GM21576 (cell line): ENCODE results near the gene KIAA1755.

Experiments
- ATAC-seq: cut with Tn5 transposase; IDR thresholded peaks from one replicate; pipeline ENCODE4 v1.9.1; 2021; ENCODE audit warnings: mild to moderate bottlenecking, moderate library complexity; ENCODE audit not compliant: unreplicated experiment

KIAA1755 gene, protein sequence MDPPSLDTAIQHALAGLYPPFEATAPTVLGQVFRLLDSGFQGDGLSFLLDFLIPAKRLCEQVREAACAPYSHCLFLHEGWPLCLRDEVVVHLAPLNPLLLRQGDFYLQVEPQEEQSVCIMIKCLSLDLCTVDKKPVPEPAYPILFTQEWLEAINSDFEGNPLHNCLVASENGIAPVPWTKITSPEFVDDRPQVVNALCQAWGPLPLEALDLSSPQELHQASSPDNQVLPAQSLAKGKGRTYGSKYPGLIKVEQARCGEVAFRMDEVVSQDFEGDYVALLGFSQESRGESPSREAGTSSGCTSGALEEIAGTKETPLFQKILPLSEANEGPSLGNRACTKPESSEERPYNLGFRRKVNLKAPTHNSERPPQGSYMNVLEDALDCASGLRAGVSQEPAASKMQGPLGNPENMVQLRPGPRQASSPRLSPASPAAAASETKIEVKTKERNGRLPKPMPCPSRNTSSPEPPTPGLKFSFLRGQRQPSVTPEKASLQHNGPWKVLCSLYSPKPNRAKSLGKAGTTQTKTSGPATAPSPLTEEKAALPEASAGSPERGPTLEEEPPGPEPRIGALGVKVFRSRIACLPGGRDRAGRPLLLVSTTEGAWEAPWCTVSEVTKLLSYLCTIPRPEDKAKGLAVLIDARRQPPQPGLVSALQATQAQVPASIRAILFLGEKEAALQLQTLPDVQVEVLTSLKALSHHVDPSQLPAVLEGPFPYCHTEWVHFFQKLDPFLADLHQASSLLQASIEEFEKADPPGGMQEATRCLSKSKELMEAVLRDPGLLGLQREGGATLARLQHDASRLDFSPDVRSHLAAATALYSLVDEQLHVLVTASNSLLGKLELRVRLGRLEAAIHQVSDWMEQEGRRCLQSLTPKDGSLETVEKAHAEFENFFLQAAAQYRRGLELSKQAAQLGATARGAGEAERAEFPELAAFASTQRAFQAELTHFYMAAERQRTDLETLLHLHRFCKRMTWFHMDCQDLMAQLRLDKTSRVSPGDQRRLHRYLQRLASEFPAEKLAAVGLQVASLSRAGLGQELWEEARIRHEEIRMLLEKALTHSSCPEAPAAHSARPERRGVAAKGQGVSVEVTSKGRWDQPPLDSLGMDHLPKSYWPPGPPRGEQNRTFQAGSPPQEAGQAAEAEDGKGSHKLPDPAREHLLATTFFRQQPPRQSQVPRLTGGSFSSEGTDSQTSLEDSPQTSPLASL

DNA sequence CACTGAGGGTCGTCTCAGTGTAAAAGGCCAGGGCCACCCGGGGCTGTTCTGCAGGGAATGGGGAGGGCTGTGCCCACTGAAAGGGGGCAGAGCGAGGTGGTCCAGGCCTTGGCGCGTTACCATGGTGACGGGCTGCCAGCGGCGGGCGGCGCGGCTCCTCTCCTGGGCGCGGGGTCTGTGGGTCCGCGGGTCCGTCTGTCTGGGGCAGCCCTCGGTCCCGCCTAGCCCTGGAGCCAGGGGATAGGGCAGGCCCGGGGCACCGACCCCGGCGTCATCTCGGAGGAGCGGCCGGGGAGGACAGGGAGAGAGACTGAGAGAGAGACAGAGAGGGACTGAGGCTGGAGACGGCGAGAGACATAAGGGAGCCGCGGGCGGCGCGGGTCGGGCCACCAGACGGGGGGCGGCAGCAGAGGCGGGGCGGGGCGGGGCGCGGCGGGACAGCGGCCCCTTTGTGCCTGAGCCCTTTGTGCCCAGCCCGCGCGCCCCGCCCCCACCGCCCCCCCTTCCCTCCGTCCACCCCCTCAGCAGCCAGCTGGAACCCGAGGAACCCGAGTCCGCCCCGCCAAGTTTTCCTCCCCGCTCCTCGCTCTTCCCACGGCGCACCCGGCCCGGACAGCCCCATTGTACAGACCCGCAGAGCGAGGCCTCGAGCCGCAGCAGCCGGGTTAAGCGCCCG, at the start of gene KIAA1755:
Gene KIAA1755, minus strand, starts transcription at position 358 of the 676 bp plus-strand sequence. Its CDS starts 235 bp downstream, at position 123.
- ATAC-seq, result no peak

DNA sequence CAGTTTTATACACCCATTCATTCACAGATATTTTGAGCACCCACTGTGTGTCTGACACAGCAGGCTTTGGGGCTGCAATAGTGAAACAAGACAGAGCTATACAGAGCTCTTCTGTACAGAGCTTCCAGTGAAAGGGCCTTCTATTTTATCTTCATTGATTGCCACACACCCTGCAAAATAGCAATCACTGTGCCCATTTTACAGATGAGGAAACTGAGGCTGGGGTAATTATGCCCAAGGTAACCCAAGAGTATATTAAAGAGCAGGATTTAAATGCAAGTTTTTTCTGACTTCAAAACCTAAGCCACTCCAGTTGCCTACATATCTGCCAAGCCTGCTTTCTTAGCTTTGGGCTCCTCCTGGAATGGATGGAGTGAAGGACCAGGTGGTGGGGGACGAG, 47.9 kb upstream of the KIAA1755 start:
- ATAC-seq, result no peak

DNA sequence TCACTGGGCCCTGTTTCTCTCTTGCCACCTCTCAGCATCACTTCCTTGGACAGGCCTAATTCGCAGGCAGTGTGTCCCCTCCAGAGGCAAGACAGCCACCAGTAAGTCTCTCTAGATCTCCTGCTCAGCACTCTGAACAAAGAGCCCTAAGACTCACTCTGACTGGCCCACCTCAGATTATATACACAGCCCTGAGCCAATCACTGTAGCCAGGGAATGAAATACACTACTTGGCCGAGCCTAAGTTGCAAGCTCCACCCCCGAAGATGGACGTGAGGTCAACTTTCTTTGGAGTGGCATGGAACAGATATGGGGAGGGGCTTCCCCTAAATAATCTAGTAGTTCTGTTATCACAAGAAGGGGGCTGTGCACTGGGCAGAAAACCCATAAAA, 47.5 kb upstream of the KIAA1755 start:
- no peak for ATAC-seq

DNA sequence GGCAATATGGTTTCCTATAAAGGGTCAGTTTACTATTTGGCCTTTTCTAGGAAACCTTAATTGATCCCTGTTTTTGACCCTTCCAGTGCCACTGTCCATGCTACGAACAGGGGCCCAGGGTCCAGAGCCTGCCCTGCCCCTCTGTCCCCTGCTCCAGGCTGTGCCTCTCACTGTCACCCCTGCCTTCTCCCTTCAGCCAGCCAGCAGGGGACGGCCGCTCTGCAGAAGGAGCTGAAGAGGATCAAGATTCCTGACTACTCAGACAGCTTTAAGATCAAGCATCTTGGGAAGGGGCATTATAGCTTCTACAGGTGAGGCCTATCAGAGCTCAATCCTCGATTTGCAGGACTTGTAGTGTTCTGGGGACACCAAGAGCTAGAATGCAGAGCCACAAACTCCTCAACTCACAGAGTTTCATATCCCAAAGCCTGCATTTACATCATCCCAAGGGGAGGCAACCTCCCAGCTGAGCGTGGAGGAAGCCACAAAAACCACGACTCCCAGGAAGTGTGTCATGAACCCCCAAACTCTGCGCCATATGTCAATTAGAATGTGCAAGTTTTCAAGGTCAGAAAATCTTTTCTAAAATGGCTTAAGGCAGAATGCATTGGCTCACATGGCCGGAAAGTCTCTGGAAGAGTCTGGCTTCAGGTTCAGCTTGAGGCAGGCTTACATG, 47.0 kb upstream of the KIAA1755 start:
- no peak for ATAC-seq

DNA sequence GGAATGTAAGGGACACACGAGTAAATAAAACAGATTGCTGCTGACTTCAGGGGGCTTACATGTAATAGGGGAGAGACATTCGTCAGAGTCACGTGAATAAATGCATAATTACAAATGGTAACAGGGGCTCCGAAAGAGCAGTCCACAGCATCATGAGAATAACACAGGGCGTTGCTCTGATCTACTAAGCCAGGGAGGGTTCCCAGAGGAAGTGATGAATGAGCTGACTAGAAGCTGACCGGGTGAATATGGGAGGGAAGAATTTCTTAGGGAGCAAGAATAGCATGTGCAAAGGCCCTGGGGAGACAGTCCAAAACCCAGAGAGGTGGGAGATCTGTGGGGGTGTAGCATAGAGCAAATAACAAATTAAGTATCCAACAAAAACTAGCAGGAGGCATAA, 45.8 kb upstream of the KIAA1755 start:
- ATAC-seq, result no peak

DNA sequence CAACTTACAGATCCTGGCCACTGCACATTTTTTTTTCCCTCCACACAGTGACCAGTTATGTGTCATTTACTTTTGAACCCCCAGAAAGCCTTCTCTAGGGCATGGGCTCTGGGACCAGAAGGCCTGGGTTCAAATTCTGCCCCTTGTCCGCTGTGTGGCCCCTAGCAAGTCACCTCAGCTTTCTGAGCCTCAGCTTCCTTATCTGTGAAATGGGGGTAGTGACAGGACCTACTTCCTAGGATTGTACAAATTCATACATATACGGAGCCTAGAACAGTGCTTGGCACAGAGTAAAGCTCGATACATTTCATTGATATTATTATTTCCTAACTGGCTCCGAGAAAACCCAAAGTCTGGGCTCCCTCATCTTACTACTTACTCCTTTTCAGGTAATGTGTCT, 45.0 kb upstream of the KIAA1755 start:
- no peak for ATAC-seq

DNA sequence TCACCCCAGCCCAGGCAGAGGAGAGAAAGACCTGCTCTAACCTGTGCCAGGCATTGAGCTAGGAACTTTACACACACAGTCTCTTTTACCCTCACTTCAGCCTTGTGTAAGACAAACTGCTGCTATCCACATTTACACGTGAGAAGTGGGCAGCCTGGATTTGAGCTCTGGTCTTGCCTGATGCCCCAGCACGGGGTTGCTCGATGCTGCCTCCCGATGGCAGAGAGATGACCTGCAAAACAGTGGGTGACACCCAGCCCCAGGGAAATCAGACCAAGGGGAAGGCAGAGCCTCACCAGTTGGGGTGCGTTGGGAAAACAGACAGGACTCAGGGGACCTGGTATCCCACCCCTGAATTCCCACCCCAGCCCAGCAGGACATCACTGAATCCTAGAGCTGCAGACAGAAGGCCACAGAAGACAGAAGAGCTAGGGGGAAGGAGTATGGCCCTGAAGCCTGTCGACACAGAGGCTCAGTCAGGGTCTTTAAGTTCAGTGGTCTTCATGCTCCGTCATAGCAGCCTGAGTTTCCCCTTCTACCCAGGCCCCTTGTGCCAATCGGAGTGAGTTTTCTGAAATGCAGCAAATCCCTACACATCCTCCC, 44.4 kb upstream of the KIAA1755 start:
- no peak for ATAC-seq

DNA sequence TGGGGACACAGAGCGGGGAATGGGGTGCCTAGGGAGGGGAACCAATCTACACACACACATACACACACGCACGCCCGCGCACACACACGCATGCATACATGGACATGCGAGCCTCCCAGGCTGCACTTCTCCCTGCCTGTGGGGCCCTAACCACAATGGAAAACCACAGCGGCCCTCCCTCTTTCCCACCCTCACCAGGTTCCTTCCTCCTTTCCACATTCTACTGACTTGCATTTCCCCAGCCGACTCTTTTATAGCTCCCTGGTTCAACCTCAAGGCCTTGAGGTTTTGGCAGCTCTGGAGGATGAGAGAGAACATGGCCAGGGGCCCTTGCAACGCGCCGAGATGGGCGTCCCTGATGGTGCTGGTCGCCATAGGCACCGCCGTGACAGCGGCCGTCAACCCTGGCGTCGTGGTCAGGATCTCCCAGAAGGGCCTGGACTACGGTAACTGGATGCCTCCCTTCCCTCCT, 43.4 kb upstream of the KIAA1755 start, which contains the start of gene BPI:
Gene BPI, plus strand, starts transcription at position 249 of the 472 bp plus-strand sequence. Its CDS starts 68 bp downstream, at position 317.
- no peak for ATAC-seq

DNA sequence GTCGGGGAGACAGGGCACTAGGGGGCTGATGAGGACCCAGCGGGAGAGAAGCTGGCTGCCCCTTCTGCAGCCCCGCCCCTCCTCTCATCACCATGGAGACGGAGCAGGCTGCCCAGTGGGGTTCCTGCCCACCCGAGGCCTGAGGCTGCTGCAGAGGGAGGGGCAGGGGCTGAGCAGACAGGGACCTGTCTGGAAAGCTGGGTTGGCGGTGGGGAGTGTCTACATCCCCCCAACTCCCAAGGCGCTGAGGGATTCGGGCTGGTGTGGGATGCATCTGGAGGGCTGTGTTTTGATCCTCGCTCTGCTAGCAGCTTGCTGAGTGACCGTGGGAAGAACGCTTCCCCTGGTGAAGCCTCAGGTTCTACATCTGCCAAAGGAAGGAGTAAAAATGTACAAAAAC, 42.3 kb upstream of the KIAA1755 start:
- no peak for ATAC-seq

DNA sequence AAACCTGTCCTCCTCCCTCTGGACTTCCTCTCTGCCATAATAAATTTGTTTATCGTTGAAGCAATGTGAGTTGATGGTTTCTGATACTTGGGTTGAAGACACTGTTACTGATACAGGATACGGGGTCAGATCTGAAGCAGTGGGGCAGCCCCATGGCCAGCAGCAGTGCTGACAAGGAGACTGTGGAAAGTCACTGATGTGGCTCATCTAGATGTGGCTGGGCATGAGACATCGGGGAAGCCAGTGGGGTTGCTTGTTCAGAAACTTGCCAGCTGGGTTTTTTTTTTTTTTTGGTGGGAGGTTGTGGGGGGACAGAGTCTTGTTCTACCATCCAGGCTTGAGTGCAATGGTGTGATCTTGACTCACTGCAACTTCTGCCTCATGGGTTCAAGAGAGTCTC, 40.8 kb upstream of the KIAA1755 start:
- ATAC-seq, result no peak

DNA sequence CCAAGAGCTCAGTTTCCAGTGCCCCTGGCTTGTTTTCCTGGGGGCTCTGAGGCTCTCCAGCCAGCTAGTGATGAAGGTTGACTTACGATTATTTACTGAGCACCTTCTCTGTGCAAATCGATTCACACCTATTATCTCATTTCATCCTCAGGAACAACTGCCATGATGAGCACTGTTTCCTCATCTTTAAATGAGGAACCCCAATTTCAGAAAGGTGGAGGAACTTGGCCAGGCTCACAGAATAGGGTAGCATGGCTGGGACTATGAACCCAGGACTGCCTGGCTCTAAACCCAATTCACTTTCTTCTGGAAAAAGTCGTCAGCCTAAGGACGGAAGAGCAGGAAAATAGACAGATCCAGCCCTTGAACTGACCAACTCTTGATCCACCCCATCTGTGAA, 39.9 kb upstream of the KIAA1755 start:
- ATAC-seq, result no peak

DNA sequence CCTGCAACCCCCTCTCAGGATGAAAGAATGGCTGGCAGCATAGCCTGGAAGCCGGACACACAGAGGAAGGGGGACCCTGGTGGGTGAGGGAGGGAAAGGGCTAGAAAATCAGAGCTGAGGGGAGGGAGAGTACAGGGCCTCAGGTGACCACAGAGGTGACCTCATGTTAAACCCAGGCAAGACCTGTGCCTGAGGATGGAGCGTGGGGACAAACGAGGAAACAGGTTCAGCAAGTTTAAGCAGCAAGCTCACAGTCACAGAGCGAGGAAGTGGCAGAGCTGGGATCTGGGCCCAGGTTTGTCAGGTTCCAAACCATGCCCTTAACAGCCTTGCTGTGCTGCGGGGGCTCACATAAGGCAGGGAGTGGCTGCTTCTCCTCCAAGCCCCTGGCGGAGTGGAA, 39.4 kb upstream of the KIAA1755 start:
- ATAC-seq, result no peak

DNA sequence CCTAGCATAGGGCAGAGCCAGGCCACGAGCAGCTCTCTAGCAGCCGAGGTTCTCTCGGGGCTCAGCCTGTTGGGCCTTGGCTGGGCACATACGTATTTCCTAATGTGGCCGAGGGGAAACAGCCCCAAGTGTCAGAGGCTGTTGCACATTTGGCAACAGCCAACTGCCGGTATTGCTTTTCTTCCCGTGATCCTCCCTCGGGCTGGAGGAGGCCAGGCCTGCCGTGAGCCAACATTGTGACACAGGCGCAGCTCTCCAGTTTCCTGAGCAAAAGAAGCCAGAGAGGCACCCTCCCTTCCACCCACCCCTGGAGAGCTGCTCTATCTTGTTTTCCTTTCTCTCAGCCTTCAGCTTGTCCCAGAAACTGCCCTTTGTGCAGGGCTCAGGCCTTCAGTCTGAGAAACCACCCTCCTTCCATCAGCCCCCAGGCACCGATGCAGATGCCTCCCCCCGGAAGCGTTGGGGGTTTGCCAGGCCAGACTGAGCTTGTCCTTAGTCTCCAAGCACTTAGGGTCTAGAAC, 38.3 kb upstream of the KIAA1755 start:
- no peak for ATAC-seq

DNA sequence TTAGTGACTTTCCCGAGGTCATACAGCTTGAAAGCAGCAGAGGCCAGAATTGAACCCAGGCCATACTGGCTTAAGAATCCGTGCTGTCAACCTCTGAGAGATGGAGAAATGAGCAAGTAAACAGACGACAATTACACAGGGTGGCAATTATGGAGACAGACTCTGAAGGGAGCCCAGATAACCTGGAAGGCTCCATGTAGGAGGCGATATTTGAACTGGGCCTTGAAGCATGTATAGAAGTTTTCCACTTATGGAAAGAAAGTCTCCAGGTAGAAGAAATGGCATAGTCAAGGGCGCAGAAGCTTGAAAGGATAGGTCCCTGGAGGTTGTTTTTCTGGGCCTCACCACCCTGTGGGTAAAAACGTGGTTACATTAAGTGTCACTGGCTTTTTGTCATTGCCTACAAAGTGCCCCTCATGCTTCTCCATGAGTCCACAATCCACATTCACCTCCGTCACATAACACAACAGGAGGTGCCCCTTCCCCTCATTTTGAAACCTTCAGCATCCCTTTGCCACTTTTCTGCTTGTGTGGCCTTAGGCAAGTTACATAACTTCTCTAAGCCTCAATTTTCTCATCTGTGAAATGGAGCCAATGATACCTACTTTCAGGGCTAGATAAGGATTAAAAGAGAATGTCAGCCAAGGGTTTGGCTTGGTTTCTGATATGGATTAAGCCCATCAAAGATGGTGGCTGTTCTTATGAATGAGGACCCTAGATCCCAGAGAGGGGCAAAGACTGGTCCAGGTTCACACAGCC, 37.6 kb upstream of the KIAA1755 start:
- ATAC-seq, result no peak

DNA sequence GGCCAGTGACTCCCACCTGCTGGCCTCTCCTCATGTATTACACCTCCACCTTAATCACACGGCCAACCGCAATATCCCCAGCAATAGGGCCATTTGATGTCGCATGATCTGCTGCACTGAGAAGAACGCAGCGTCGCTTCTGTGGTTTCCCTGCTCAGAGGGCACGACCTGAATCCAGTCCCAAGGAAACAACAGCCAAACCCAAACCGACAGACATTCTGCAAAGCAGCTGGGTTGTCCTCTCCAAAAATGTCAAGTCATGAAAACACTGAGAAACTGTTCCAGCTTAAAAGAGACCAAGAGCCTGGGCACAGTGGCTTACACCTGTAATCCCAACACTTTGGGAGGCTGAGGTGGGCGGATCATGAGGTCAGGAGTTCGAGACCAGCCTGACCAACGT, 35.9 kb upstream of the KIAA1755 start:
- no peak for ATAC-seq

DNA sequence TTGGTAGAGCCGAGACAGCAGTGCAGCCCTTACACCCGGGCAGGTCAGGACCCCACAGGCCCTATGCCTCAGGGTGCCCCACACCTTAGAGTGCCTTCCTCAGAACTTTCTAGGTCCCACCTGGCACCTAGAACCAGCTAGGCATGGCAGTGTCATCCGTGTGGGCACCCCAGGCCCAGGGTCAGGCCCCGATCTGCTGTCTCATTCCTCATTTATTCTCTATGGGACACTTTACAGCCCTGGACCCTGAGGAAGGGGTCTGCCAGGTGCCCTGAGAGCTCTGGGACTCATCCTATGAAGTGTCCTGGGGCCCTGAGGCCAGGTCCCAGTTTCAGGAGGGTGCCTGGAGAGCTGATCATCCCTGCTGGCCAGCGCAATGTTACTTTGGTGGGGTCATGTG, 35.3 kb upstream of the KIAA1755 start:
- ATAC-seq, result no peak

DNA sequence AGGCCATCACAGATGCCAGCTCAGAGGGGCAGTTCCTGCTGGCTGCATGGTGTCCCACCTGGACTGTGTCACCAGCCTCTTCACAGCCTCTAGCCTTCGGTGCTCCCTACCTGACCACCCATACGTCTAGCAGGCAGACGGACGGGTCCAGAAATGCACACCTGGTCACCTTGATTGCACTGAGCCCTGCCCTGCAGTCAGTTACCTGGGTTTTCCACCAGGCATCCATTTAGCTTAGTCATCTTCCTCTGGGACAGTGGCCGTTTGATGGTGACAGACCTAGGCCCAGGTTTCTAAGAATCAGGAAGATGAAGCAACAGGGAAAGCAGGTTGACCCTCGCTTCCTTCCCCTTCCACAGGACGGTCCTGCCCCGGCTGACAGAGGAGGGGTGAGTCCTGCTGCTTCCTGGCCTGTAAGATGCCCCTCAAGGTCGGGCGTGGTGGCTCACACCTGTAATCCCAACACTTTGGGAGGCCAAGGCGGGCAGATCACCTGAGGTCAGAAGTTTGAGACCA, 33.6 kb upstream of the KIAA1755 start:
- ATAC-seq, result no peak

DNA sequence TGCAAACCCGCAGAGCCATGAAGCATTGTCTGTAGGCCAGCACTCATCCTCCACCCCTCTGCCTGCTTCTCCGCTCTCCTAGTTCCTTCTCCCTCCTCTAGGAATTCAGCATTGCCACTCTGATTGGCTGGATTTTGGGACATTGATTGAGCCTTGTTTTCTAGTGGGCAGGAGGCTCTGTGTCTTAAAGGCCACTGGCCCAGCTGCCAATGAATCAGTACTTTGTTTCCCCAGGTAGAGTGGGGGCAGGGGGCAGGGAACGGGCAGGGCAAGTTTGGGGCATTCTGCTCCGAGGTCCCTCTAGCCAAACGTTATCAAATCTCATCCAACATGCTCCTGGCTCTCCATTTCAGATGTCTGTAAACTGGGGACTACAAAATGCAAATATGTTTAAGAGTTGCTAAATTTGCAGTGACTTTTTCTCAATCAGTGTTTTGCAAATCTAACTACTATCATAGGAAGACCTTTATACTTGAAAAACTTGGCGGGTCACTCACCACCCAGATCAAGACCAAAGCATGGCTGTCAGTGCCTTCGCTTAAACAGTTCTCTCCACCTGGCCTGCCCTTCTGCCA, 33.0 kb upstream of the KIAA1755 start:
- ATAC-seq, result no peak
